Astrocyte (in vitro differentiated cells and primary cell): ENCODE data around the gene ASMTL.

Experiments used
- EZH2 ChIP-seq: IDR thresholded peaks from 2 replicates; pipeline ENCODE4 v1.6.1; 2012; ENCODE audit warnings: mild to moderate bottlenecking, low read length, inconsistent platforms; ENCODE audit not compliant: insufficient read depth
- TF ChIP-seq, protein P1 (sequence below): IDR thresholded peaks from 2 replicates; pipeline ENCODE4 v1.5.1; 2011; ENCODE audit warnings: low read depth, mild to moderate bottlenecking, inconsistent platforms, low read length, moderate library complexity; ENCODE audit not compliant: insufficient read depth

DNA sequence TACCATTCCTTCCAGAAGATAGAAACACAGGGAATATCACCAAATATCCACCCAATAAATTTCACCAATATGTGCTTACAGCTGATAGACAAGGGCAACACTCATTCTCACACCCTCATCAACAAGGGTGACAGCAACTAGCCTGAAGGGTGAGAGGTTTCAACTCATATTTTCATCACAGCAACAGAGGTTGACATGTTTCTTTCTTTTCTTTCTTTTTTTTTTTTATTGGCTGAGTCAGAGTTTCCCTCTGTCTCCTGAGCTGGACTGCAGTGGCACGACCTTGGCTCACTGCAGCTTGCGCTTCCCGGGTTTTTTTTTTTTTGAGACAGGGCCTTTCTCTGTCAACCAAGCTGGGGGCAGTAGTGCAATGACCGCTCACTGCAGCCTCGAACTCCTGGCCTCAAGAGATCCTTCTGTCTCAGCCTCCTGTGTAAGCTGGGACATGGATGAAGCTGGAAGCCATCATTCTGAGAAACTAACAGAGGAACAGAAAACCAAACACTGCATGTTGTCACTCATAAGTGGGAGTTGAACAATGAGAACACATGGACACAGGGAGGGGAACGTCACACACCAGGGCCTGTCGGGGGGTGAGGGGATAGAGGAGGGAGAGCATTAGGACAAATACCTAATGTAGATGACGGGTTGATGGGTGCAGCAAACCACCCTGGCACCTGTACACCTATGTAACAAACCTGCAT lies 27.5 kb upstream of the ASMTL start:
- no peak for TF ChIP-seq EZH2
- TF ChIP-seq, protein P1, sequence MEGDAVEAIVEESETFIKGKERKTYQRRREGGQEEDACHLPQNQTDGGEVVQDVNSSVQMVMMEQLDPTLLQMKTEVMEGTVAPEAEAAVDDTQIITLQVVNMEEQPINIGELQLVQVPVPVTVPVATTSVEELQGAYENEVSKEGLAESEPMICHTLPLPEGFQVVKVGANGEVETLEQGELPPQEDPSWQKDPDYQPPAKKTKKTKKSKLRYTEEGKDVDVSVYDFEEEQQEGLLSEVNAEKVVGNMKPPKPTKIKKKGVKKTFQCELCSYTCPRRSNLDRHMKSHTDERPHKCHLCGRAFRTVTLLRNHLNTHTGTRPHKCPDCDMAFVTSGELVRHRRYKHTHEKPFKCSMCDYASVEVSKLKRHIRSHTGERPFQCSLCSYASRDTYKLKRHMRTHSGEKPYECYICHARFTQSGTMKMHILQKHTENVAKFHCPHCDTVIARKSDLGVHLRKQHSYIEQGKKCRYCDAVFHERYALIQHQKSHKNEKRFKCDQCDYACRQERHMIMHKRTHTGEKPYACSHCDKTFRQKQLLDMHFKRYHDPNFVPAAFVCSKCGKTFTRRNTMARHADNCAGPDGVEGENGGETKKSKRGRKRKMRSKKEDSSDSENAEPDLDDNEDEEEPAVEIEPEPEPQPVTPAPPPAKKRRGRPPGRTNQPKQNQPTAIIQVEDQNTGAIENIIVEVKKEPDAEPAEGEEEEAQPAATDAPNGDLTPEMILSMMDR = no peak
